H1 (cell line): ENCODE data around the gene TGFB1I1. TPM values are rescaled to one million over a fixed set of nuclear protein-coding genes. Genes with fewer than 3 reads are reported as not detected.

Experiments used
- CTCF ChIA-PET: fragments of 300-600 bp; sonication (Branson Sonifier 250); formaldehyde crosslinking; loops from one replicate; lab custom pipeline; 2021; ENCODE audit not compliant: partially characterized antibody; lab: Charles Lee
- POLR2A ChIA-PET: fragments of 300-600 bp; sonication (Branson Sonifier 250); formaldehyde crosslinking; loops from one replicate; lab custom pipeline; 2021; ENCODE audit warnings: inconsistent platforms; ENCODE audit not compliant: partially characterized antibody; lab: Charles Lee
- DNase-seq, 2 experiments: peaks; one replicate each; pipeline versions ENCODE4 v3.0.0 to v3.0.0-alpha.2; 2010 to 2022; ENCODE audit warnings: low spot score in 2 of 2, low read depth in 1 of 2, mixed read lengths in 1 of 2
- FAIRE-seq: peaks from 2 replicates; lab custom pipeline; 2011; peaks lifted over from hg19 to GRCh38; lab: Jason Lieb, UNC
- H2AFZ ChIP-seq: 2 replicates; pipeline ENCODE4 v1.8.1; 2012; ENCODE audit warnings: low read length, inconsistent platforms
- H2AK5ac ChIP-seq: 2 replicates; pipeline ENCODE4 v1.6.1; 2013; ENCODE audit warnings: low read depth, low read length
- H2BK120ac ChIP-seq: replicated peaks from 2 replicates; pipeline ENCODE3; 2013; ENCODE audit warnings: low read depth, low read length, inconsistent platforms
- H2BK12ac ChIP-seq: 2 replicates; pipeline ENCODE4 v1.6.1; 2013; ENCODE audit warnings: low read depth, low read length
- H2BK15ac ChIP-seq: 2 replicates; pipeline ENCODE4 v1.6.1; 2013; ENCODE audit warnings: low read length
- H2BK20ac ChIP-seq: 2 replicates; pipeline ENCODE4 v1.6.1; 2013; ENCODE audit warnings: low read length
- H2BK5ac ChIP-seq: 2 replicates; pipeline ENCODE4 v1.6.1; 2013; ENCODE audit warnings: low read depth, low read length
- H3K14ac ChIP-seq: 2 replicates; pipeline ENCODE4 v1.6.1; 2013; ENCODE audit warnings: inconsistent platforms; ENCODE audit not compliant: insufficient read length
- H3K18ac ChIP-seq: 2 replicates; pipeline ENCODE4 v1.6.1; 2013; ENCODE audit warnings: low read length; ENCODE audit errors: extremely low read depth
- H3K23ac ChIP-seq: 2 replicates; pipeline ENCODE4 v1.6.1; 2013; ENCODE audit warnings: inconsistent platforms; ENCODE audit not compliant: insufficient read length
- H3K23me2 ChIP-seq: 2 replicates; pipeline ENCODE4 v1.6.1; 2013; ENCODE audit warnings: low read depth, low read length
- H3K27ac ChIP-seq: 2 replicates; pipeline ENCODE4 v1.6.1; 2011; ENCODE audit warnings: low read depth, low read length, inconsistent platforms
- H3K27me3 ChIP-seq, 4 experiments: replicated peaks in 1 of 4; 1 replicate in 1 of 4; 2 replicates in 3 of 4; pipeline versions ENCODE4 v1.6.1 to v1.8.1; 2011 to 2013; ENCODE audit warnings: low read length in 3 of 4, mild to moderate bottlenecking in 3 of 4, inconsistent platforms in 2 of 4, mixed read lengths in 2 of 4, moderate library complexity in 1 of 4; ENCODE audit not compliant: control insufficient read depth in 3 of 4, insufficient read depth in 3 of 4; ENCODE audit errors: extremely low read depth in 1 of 4
- H3K36me3 ChIP-seq, 4 experiments: 2 replicates each; pipeline versions ENCODE4 v1.6.1 to v1.8.1; 2011 to 2013; ENCODE audit warnings: mild to moderate bottlenecking in 4 of 4, low read length in 3 of 4, moderate library complexity in 2 of 4, control low read depth in 1 of 4, inconsistent platforms in 1 of 4; ENCODE audit not compliant: insufficient read depth in 4 of 4, control insufficient read depth in 2 of 4
- H3K4ac ChIP-seq: replicated peaks from 2 replicates; pipeline ENCODE3; 2013; ENCODE audit warnings: low read length, low read depth, mixed read lengths, inconsistent platforms; ENCODE audit not compliant: insufficient read length
- H3K4me1 ChIP-seq, 4 experiments: replicated peaks in 1 of 4; 1 replicate in 1 of 4; 2 replicates in 3 of 4; pipeline versions ENCODE4 v1.6.1 to v1.8.1; 2011 to 2013; ENCODE audit warnings: low read length in 3 of 4, inconsistent platforms in 2 of 4, mixed read lengths in 1 of 4; ENCODE audit not compliant: insufficient read depth in 4 of 4, control insufficient read depth in 3 of 4
- H3K4me2 ChIP-seq, 2 experiments: 2 replicates each; pipeline versions ENCODE4 v1.6.1 to v1.8.1; 2011 to 2013; ENCODE audit warnings: low read depth in 2 of 2, low read length in 2 of 2, control low read depth in 1 of 2, inconsistent platforms in 1 of 2, mild to moderate bottlenecking in 1 of 2; ENCODE audit not compliant: insufficient read depth in 1 of 2
- H3K4me3 ChIP-seq, 4 experiments: fragments of 200-600, 300-600 bp in 1 of 4; sonication (generic), shearing (Covaris generic), sonication (Bioruptor Twin) in 1 of 4; 2 replicates each; pipeline versions ENCODE4 v1.5.1 to v1.8.1; 2011 to 2016; ENCODE audit warnings: low read length in 4 of 4, low read depth in 3 of 4, control low read depth in 2 of 4, inconsistent platforms in 2 of 4, mild to moderate bottlenecking in 2 of 4, mixed read lengths in 1 of 4, moderate library complexity in 1 of 4; ENCODE audit not compliant: insufficient read depth in 2 of 4; ENCODE audit errors: extremely low read depth in 1 of 4
- H3K56ac ChIP-seq: replicated peaks from 2 replicates; pipeline ENCODE3; 2013; ENCODE audit warnings: low read depth, mild to moderate bottlenecking, mixed read lengths, low read length, inconsistent platforms; ENCODE audit not compliant: insufficient read length
- H3K79me1 ChIP-seq: 2 replicates; pipeline ENCODE4 v1.6.1; 2013; ENCODE audit warnings: low read depth, low read length, control low read depth
- H3K79me2 ChIP-seq, 2 experiments: 2 replicates each; pipeline versions ENCODE4 v1.6.1 to v1.8.1; 2012 to 2013; ENCODE audit warnings: low read length in 2 of 2, mild to moderate bottlenecking in 2 of 2, inconsistent platforms in 1 of 2; ENCODE audit not compliant: insufficient read depth in 2 of 2, control insufficient read depth in 1 of 2
- H3K9ac ChIP-seq, 4 experiments: replicated peaks in 1 of 4; 1 replicate in 1 of 4; 2 replicates in 3 of 4; pipeline versions ENCODE4 v1.6.1 to v1.8.1; 2011 to 2013; ENCODE audit warnings: low read depth in 3 of 4, low read length in 3 of 4, control low read depth in 2 of 4, mild to moderate bottlenecking in 2 of 4, moderate library complexity in 2 of 4, inconsistent platforms in 1 of 4; ENCODE audit errors: extremely low read depth in 1 of 4
- H3K9me3 ChIP-seq, 2 experiments: 2 replicates each; pipeline versions ENCODE4 v1.6.1 to v1.8.1; 2012 to 2013; ENCODE audit warnings: mild to moderate bottlenecking in 2 of 2, moderate library complexity in 2 of 2, control low read depth in 1 of 2, inconsistent platforms in 1 of 2, low read depth in 1 of 2, low read length in 1 of 2, mixed read lengths in 1 of 2; ENCODE audit not compliant: insufficient read depth in 2 of 2
- H4K20me1 ChIP-seq, 2 experiments: replicated peaks in 1 of 2; 2 replicates each; pipeline versions ENCODE3 to v1.8.1; 2011 to 2013; ENCODE audit warnings: inconsistent platforms in 2 of 2, low read length in 2 of 2, mild to moderate bottlenecking in 1 of 2; ENCODE audit not compliant: insufficient read depth in 2 of 2, control insufficient read depth in 1 of 2
- H4K5ac ChIP-seq: 2 replicates; pipeline ENCODE4 v1.6.1; 2013; ENCODE audit warnings: low read length, low read depth, mixed read lengths, inconsistent platforms; ENCODE audit not compliant: insufficient read length
- H4K8ac ChIP-seq: 2 replicates; pipeline ENCODE4 v1.8.0; 2013; ENCODE audit warnings: mild to moderate bottlenecking, moderate library complexity, low read length, inconsistent platforms; ENCODE audit not compliant: insufficient read depth; ENCODE audit errors: extremely low read depth
- H4K91ac ChIP-seq: replicated peaks from 2 replicates; pipeline ENCODE3; 2013; ENCODE audit warnings: low read length, mixed read lengths, inconsistent platforms; ENCODE audit not compliant: insufficient read length
- ATF2 ChIP-seq: IDR thresholded peaks from 2 replicates; pipeline ENCODE4 v1.6.1; 2012; ENCODE audit warnings: low read length, inconsistent platforms
- CTCF ChIP-seq, 3 experiments: IDR thresholded peaks; 1 replicate in 2 of 3; 2 replicates in 1 of 3; pipeline versions ENCODE4 v1.5.1 to v1.6.1; 2011; ENCODE audit warnings: low read length in 3 of 3, mild to moderate bottlenecking in 3 of 3, inconsistent platforms in 2 of 3, low read depth in 1 of 3, moderate library complexity in 1 of 3; ENCODE audit not compliant: insufficient read depth in 1 of 3; ENCODE audit errors: control extremely low read depth in 1 of 3
- EGR1 ChIP-seq: IDR thresholded peaks from 2 replicates; pipeline ENCODE4 v1.6.1; 2011; ENCODE audit warnings: low read depth, low read length, borderline replicate concordance
- JUND ChIP-seq: IDR thresholded peaks from 2 replicates; pipeline ENCODE4 v1.6.1; 2011; ENCODE audit warnings: mild to moderate bottlenecking, improper control_type of control experiment, low read length
- POU5F1 ChIP-seq: IDR thresholded peaks from 2 replicates; pipeline ENCODE4 v1.6.1; 2011; ENCODE audit warnings: low read depth, mild to moderate bottlenecking, low read length, moderate library complexity
- RFX5 ChIP-seq: IDR thresholded peaks from 2 replicates; pipeline ENCODE4 v1.6.1; 2011; ENCODE audit warnings: low read depth, low read length, improper control_type of control experiment, borderline replicate concordance
- RXRA ChIP-seq: IDR thresholded peaks from 2 replicates; pipeline ENCODE4 v1.6.1; 2011; ENCODE audit warnings: low read depth, mild to moderate bottlenecking, low read length, moderate library complexity; ENCODE audit not compliant: insufficient read depth
- SUZ12 ChIP-seq: fragments of 200-600 bp; sonication (generic); IDR thresholded peaks from 2 replicates; pipeline ENCODE4 v1.6.1; 2012; ENCODE audit warnings: mild to moderate bottlenecking, inconsistent platforms, low read length, moderate library complexity, mixed read lengths
- TBP ChIP-seq: IDR thresholded peaks from 2 replicates; pipeline ENCODE4 v1.6.1; 2011; ENCODE audit warnings: low read depth, low read length, improper control_type of control experiment
- WGBS, 2 experiments: shearing (Covaris generic) in 1 of 2; methylation state at CpG; one replicate each; pipeline versions ENCODE4 v1.1.6 to v1.1.7; 2013 to 2015; ENCODE audit warnings: low lambda C conversion rate in 2 of 2, mixed read lengths in 2 of 2, inconsistent platforms in 1 of 2, low coverage in 1 of 2, missing lambda C conversion rate in 1 of 2; ENCODE audit not compliant: insufficient replicate concordance in 2 of 2, insufficient coverage in 1 of 2, insufficient read length in 1 of 2; ENCODE audit errors: extremely low coverage in 1 of 2, missing lambda C conversion rate in 1 of 2; 5-methylcytosine and 5-hydroxymethylcytosine counted together
- polyA plus RNA-seq, 7 experiments: library from polyadenylated mRNA; depleted of rRNA in 3 of 7; stranded (reverse) in 5 of 7; unstranded in 2 of 7; fragments of >200 nt in 5 of 7; fragments of 200-250 nt in 2 of 7; gene quantifications; 1 replicate in 5 of 7; 2 replicates in 1 of 7; 4 replicates in 1 of 7; pipeline versions ENCODE4 v1.2.1 to v1.2.3, GENCODE V29; 2011 to 2013; ENCODE audit warnings: missing spikeins in 2 of 7, mixed read lengths in 2 of 7
- total RNA-seq: library from RNA; stranded (reverse); fragmentation: NEBNext Ultra II Directional; extraction: Animal tissue kit (Norgen Biotek cat#: 25700); gene quantifications from 2 replicates; pipeline ENCODE4 v1.2.1, GENCODE V29; 2021

The TGFB1I1 gene
- total and polyA plus RNA-seq, 2 of the 8 experiments (the other 6 are each of a cell fraction or from before 2014, with no cell fraction given) = 5.6 to 5.8 TPM

GRCh38 chr16:31467858-31468257 lies 4.1 kb upstream of the TGFB1I1 start:
- peaks cover 0 to 5% (median 0%) of the 10 kb centered on the region in 4 experiments; a peak in 2 of 7 replicates for H3K4me1 ChIP-seq
- ChIA-PET POLR2A (interaction anchor here (1.6 kb wide), 1 partner anchor 11 kb away, joined by 5 read pairs; no protein-coding TSS in a partner anchor), CTCF (interaction anchor here (0.8 to 2.4 kb wide), 2 partner anchors 7 to 9 kb away, joined by 3 to 11 read pairs; no protein-coding TSS in a partner anchor)
- H2BK15ac ChIP-seq = no peak overlapping the region
- H2AFZ ChIP-seq = no peak overlapping the region
- H3K79me2 ChIP-seq = no peaks in the 10 kb centered on the region
- no peak overlapping the region for H2BK12ac ChIP-seq
- H2BK20ac ChIP-seq = no peak overlapping the region
- H2BK120ac ChIP-seq = no peak overlapping the region
- no peaks in the 10 kb centered on the region for H3K79me1 ChIP-seq
- no peak overlapping the region for H2AK5ac ChIP-seq
- H4K5ac ChIP-seq = no peak overlapping the region
- FAIRE-seq (no peak), DNase-seq (no peak)
- no peak overlapping the region for H3K9ac ChIP-seq
- H4K20me1 ChIP-seq = no peaks in the 10 kb centered on the region
- H3K23me2 ChIP-seq = peaks cover 5% of the 10 kb centered on the region; the same call in 1 of the 2 replicates
- no peak overlapping the region for H2BK5ac ChIP-seq
- no peak overlapping the region for H3K27ac ChIP-seq
- no peaks in the 10 kb centered on the region for H3K9me3 ChIP-seq
- H3K4me3 ChIP-seq = no peak overlapping the region
- H3K4ac ChIP-seq = no peak overlapping the region
- H3K56ac ChIP-seq = no peak overlapping the region
- H3K36me3 ChIP-seq = peaks cover 0 to 7% (median 1%) of the 10 kb centered on the region in 4 experiments; a peak in 3 of 8 replicates
- H3K27me3 ChIP-seq = peaks cover 0 to 5% (median 5%) of the 10 kb centered on the region in 4 experiments; a peak in 4 of 7 replicates
- H4K8ac ChIP-seq = no peak overlapping the region
- H3K23ac ChIP-seq = no peak overlapping the region
- no peak overlapping the region for H3K4me2 ChIP-seq
- H4K91ac ChIP-seq = no peak overlapping the region
- H3K14ac ChIP-seq = no peak overlapping the region
- H3K18ac ChIP-seq = no peak overlapping the region
- 87% methylated on average over 5 of the region's 5 CpGs; no CpG with 5 or more reads in 1 of the 2 experiments for WGBS, 2 experiments
- no peak for TF ChIP-seq EGR1
- no peak for TF ChIP-seq JUND
- TF ChIP-seq CTCF (IDR thresholded peaks at IDR 0.05; ENCODE audit: control extremely low read depth in 1 of 3, insufficient read depth in 1 of 3, low read depth in 1 of 3, low read length in 3 of 3) = no peak
- no peak for TF ChIP-seq RFX5
- no peak for TF ChIP-seq RXRA
- no peak for TF ChIP-seq ATF2
- no peak for TF ChIP-seq POU5F1
- no peak for TF ChIP-seq SUZ12
- no peak for TF ChIP-seq TBP
